Spleen (tissue), 13 donors: ENCODE results near the gene PADI6. TPM values are rescaled to one million over a fixed set of nuclear protein-coding genes. Genes with fewer than 3 reads are reported as not detected.

Source experiments
- DNase-seq: peaks from one replicate; pipeline ENCODE4 v3.0.0-alpha.2; 2020
- H3K27ac ChIP-seq, 8 donors: fragments of 200-600 bp; sonication (generic) in 7 of 8; 1 replicate in 4 of 8; 2 replicates in 4 of 8; pipeline versions ENCODE4 v1.5.0 to v1.8.0; 2016 to 2021; ENCODE audit warnings: inconsistent platforms in 4 of 8, mild to moderate bottlenecking in 4 of 8, moderate library complexity in 1 of 8
- H3K27me3 ChIP-seq, 7 donors: fragments of 200-600 bp; sonication (generic) in 6 of 7; replicated peaks in 1 of 7; 1 replicate in 4 of 7; 2 replicates in 3 of 7; pipeline versions ENCODE4 v1.5.0 to v1.8.0; 2016 to 2021; ENCODE audit warnings: inconsistent platforms in 3 of 7, mild to moderate bottlenecking in 1 of 7
- H3K36me3 ChIP-seq, 6 donors: fragments of 200-600 bp; sonication (generic) in 5 of 6; 1 replicate in 4 of 6; 2 replicates in 2 of 6; pipeline versions ENCODE4 v1.5.0 to v1.8.0; 2016 to 2021; ENCODE audit warnings: inconsistent platforms in 2 of 6
- H3K4me1 ChIP-seq, 6 donors: fragments of 200-600 bp; sonication (generic) in 5 of 6; 1 replicate in 3 of 6; 2 replicates in 3 of 6; pipeline versions ENCODE4 v1.5.0 to v1.8.0; 2016 to 2021; ENCODE audit warnings: inconsistent platforms in 3 of 6
- H3K4me3 ChIP-seq, 8 donors: fragments of 200-600 bp; sonication (generic) in 7 of 8; 1 replicate in 4 of 8; 2 replicates in 4 of 8; pipeline versions ENCODE4 v1.5.0 to v1.8.0; 2016 to 2021; ENCODE audit warnings: inconsistent platforms in 4 of 8, mild to moderate bottlenecking in 4 of 8, moderate library complexity in 2 of 8
- H3K9me3 ChIP-seq, 8 donors: fragments of 200-600 bp; sonication (generic) in 7 of 8; 1 replicate in 4 of 8; 2 replicates in 4 of 8; pipeline versions ENCODE4 v1.5.0 to v1.8.0; 2016 to 2021; ENCODE audit warnings: inconsistent platforms in 4 of 8
- CTCF ChIP-seq, 11 experiments: fragments of 200-600 bp in 7 of 11; fragments of 450-650 bp in 4 of 11; sonication (generic) in 4 of 11; IDR thresholded peaks in 8 of 11; conservative IDR thresholded peaks in 3 of 11; 1 replicate in 7 of 11; 2 replicates in 4 of 11; pipeline versions ENCODE4 v1.4.0 to v1.8.0; 2016 to 2021; ENCODE audit warnings: antibody characterized with exemption in 11 of 11, inconsistent platforms in 4 of 11, mild to moderate bottlenecking in 1 of 11
- POLR2A ChIP-seq, 3 donors: fragments of 450-650 bp; IDR thresholded peaks; one replicate each; pipeline ENCODE4 v1.5.1; 2017; ENCODE audit warnings: antibody characterized with exemption in 3 of 3, mild to moderate bottlenecking in 1 of 3
- POLR2AphosphoS5 ChIP-seq, 3 donors: sonication (generic); formaldehyde crosslinking; IDR thresholded peaks; one replicate each; pipeline ENCODE4 v1.5.1; 2017; ENCODE audit warnings: antibody characterized with exemption in 3 of 3
- WGBS, 5 donors: extraction: QIAGEN DNeasy Blood & Tissue Kit in 3 of 5; methylation state at CpG; one replicate each; pipeline versions ENCODE4 v1.1.5 to v1.1.7; 2013 to 2018; 5-methylcytosine and 5-hydroxymethylcytosine counted together
- intact Hi-C: fragments of 100-400 bp; cut with DNase I; formaldehyde crosslinking; loops from one replicate; pipeline ENCODE4 v1.15.0; 2023; ENCODE audit warnings: low total_unique reads
- long read RNA-seq, 2 donors: transcript quantifications; one replicate each; lab custom pipeline, GENCODE V29; 2026
- polyA plus RNA-seq, 3 donors: library from polyadenylated mRNA; stranded (reverse); fragments of 200-250 nt; gene quantifications; one replicate each; pipeline ENCODE4 v1.2.1, GENCODE V29; 2013
- total RNA-seq, 7 donors: library from RNA; depleted of rRNA in 3 of 7; stranded (reverse); fragments of >200 nt in 3 of 7; fragmentation: NEBNext Ultra II Directional in 4 of 7; extraction: Animal tissue kit (Norgen Biotek cat#: 25700) in 4 of 7; gene quantifications; one replicate each; pipeline versions ENCODE4 v1.1.0 to v1.2.1, GENCODE V29; 2016 to 2021
- donor health status: healthy with polysubstance abuse.
- donor health status: DM: no; HTN: no; CAD: no; lungs with moderate emphysema.
- donor health status: DM: no; HTN: no; CAD: no.
- donor health status: Bipolar disorder and iron deficiency.
- donor health status: healthy.
- donor health status: DM: no; HTN: no; CAD: no.
- donor health status: DM: yes; HTN: yes; CAD: no.

Gene PADI6
- total RNA-seq (under 1 TPM in 1 of 7 donors, not detected in 6; 0.14 TPM), polyA plus RNA-seq (not detected)
- long read RNA-seq, donor 1, result 0 reads
- long read RNA-seq, donor 2, result 0 reads

DNA sequence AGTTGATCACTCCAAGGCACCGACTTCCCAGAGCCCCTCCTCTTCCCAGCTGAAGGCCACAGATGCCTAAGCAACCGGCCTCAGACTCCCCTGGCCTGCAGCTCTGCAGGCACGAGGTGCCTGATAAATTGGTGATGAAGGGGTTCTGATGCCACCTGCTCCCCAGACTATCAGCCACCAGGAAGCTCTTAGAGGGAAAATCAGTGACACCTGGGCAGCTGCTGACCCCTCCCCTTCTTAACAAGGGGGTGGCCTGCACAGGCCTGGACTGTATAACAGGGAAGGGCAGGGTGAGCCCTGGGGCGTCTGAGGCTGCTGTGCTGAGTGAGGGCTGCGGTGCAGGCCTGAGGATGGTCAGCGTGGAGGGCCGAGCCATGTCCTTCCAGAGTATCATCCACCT, at the start of gene PADI6:
Gene PADI6, plus strand, starts transcription at position 301 of the 400 bp plus-strand sequence. Its CDS starts 50 bp downstream, at position 351.
- TF ChIP-seq POLR2AphosphoS5 (IDR thresholded peaks at IDR 0.05), result no peak
- TF ChIP-seq CTCF (IDR thresholded peaks at IDR 0.05 in 8 of 11, conservative IDR thresholded peaks at IDR 0.05 in 3 of 11), result no peak
- TF ChIP-seq POLR2A (IDR thresholded peaks at IDR 0.05), result no peak
- no peak for DNase-seq
- no peaks in the 10 kb centered on the region for H3K4me1 ChIP-seq
- no peak within 1 kb of the TSS for H3K27ac ChIP-seq
- no peak within 1 kb of the TSS for H3K4me3 ChIP-seq
- peaks cover 0 to 24% (median 0%) of the 10 kb centered on the region in 7 donors for H3K27me3 ChIP-seq
- WGBS, 5 donors, result 55 to 85% (median 72%) methylated on average over 4 to 7 of the region's 7 CpGs
- H3K36me3 ChIP-seq, result no peaks in the 10 kb centered on the region
- no peaks in the 10 kb centered on the region for H3K9me3 ChIP-seq
- intact Hi-C loops, result no loop called here

GRCh38 chr1:17328855-17329254, 43.1 kb upstream of the PADI6 start:
- intact Hi-C loops, result no loop called here
- H3K4me3 ChIP-seq, result no peak overlapping the region
- 70 to 84% (median 75%) methylated on average over 5 of the region's 5 CpGs for WGBS, 5 donors
- no peak for TF ChIP-seq CTCF (IDR thresholded peaks at IDR 0.05 in 8 of 11, conservative IDR thresholded peaks at IDR 0.05 in 3 of 11)
- no peak for TF ChIP-seq POLR2A (IDR thresholded peaks at IDR 0.05)
- DNase-seq, result no peak
- H3K9me3 ChIP-seq, result peaks cover 0 to 4% (median 0%) of the 10 kb centered on the region in 8 donors
- no peaks in the 10 kb centered on the region for H3K4me1 ChIP-seq
- peaks cover 0 to 52% (median 0%) of the 10 kb centered on the region in 6 donors for H3K36me3 ChIP-seq
- peaks cover 0 to 42% (median 0%) of the 10 kb centered on the region in 7 donors for H3K27me3 ChIP-seq
- H3K27ac ChIP-seq, result no peak overlapping the region

- Histone ChIP-seq H3K36me3 (peaks cover 0 to 59% (median 0%) of the 10 kb centered on the region in 6 donors), H3K27ac (no peak overlapping the region), H3K4me1 (no peaks in the 10 kb centered on the region), H3K9me3 (peaks cover 0 to 4% (median 0%) of the 10 kb centered on the region in 8 donors), H3K4me3 (no peak overlapping the region), H3K27me3 (peaks cover 0 to 47% (median 0%) of the 10 kb centered on the region in 7 donors)
- TF ChIP-seq CTCF (IDR thresholded peaks at IDR 0.05 in 8 of 11, conservative IDR thresholded peaks at IDR 0.05 in 3 of 11) (no peak), POLR2AphosphoS5 (IDR thresholded peaks at IDR 0.05) (no peak), POLR2A (IDR thresholded peaks at IDR 0.05) (no peak)
- intact Hi-C loops, result no loop called here
- no peak for DNase-seq
- 69 to 87% (median 72%) methylated on average over 4 of the region's 4 CpGs for WGBS, 5 donors
These were observed 42.4 kb upstream of the PADI6 start for GRCh38 chr1:17329610-17330009.

- Histone ChIP-seq H3K36me3 (peaks cover 0 to 72% (median 0%) of the 10 kb centered on the region in 6 donors), H3K27ac (no peak overlapping the region), H3K9me3 (peaks cover 0 to 4% (median 0%) of the 10 kb centered on the region in 8 donors), H3K27me3 (peaks cover 0 to 52% (median 0%) of the 10 kb centered on the region in 7 donors), H3K4me1 (peaks cover 0 to under 1% (median 0%) of the 10 kb centered on the region in 6 donors), H3K4me3 (no peak overlapping the region)
- no peak for DNase-seq
- no peak for TF ChIP-seq POLR2A (IDR thresholded peaks at IDR 0.05)
- intact Hi-C loops, result no loop called here
- WGBS, 5 donors, result 67 to 86% (median 72%) methylated on average over 5 to 7 of the region's 7 CpGs
These were observed 41.1 kb upstream of the PADI6 start for GRCh38 chr1:17330856-17331255.
